ENCODE data around the gene SAMM50.

The SAMM50 gene

DNA sequence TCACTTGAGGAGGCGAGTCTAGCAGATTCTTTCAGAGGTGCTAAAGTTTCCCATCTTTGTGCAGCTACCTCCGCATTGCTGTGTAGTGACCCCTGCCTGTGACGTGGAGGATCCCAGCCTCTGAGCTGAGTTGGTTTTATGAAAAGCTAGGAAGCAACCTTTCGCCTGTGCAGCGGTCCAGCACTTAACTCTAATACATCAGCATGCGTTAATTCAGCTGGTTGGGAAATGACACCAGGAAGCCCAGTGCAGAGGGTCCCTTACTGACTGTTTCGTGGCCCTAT lies 8.9 kb upstream of the SAMM50 start:
- no peak for DNase-seq

DNA sequence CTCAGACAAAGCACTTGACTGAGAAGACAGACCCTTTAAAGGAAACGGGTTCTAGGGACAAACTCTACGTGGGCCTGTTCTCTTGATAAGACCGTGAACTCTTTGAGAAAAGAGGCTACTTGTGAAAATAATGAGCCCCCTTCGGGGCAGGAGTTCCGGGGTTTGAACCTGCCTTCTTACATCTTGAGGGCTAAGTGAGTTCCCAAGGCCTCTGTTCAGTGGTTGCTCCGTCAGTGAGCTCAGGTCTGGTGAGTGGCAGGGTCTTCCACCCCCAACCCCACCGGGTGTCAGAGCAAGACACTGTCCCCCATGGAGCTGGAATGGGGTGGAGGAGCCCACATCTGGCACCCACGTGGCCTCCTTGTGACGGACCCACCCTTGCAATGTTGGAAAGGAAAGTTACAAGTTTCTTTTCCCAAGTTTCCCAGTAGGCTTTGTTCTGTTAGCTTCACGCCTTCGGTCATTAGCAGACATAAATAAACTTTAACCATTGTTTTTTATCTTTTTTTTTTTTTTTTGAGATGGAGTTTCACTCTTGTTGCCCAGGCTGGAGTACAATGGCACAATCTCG lies 6.3 kb upstream of the SAMM50 start:
- no peak for DNase-seq

DNA sequence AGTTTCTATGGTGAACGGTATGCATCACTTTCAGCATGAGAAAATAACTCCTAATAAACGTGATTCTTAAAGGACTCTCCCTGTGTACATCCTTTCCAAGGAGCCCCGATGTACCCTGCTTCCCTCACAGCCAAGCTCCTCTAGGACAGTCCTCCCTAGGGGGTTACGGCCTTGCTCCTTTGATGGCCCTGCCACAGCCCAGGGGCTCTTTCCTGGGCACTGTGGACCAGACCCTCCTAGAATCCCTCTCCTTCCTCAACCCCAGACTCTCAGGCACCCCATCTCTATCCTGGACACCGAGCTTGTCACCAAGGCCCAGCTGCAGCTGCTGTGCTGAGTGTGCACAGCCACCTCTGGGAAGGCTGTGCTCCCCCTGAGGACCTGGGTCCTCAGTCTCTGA lies 3.9 kb upstream of the SAMM50 start:
- DNase-seq = no peak

DNA sequence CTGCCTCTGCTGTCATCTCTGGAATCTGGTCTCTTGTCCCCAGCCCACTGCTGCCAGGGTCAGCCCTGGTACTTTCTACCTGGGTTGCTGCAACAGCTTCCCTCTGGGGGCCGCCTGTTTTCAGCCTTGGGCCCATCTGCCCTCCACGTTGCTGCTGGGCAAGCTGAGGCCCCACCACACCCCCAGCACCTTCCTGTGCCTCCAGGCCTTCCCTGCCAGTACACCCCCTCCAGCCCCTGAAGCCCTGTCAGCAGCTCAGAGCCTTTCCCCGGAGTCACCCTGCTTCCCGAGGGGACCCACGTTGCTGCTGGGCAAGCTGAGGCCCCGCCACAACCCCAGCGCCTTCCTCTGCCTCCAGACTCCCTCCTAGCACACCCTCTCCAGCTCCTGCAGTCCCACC lies 3.3 kb upstream of the SAMM50 start:
- DNase-seq = no peak

DNA sequence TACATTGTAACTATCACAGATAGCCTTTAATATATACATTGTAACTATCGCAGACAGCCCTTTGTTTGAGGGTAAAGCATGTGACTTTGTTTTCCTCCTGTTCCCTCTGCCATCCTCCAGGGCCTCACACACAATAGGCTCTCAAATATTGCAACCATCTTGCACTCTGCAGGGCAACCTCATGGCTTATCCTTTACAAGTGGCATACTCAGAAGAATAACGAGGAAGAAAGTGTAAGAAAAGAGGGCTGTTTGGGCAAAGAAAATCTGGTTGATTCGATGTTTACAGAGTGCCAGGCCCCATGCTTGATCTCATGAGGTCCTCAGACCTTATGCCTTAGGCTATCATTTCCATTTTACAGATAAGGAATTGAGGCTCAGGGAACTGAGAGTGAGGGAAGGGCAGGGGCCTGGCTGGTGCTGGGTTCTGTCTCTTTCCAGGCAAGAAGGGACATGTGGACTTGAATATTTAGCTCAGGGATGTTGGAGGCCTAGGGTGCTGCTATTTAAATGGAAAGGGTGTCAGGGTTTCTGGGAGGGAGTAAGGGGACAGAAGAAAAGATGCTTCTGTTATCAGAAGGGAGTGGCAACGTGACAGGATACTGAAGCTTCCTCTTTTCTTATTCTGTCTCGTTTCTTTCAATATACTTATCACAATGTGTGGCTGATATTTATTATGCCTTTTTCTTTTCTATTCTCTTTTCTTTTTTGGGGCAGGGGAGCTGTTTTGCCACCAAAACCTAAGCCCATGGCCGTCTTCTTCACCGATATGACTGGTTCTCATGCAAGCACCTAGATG lies 1.1 kb upstream of the SAMM50 start:
- DNase-seq = peak; percentile 13

DNA sequence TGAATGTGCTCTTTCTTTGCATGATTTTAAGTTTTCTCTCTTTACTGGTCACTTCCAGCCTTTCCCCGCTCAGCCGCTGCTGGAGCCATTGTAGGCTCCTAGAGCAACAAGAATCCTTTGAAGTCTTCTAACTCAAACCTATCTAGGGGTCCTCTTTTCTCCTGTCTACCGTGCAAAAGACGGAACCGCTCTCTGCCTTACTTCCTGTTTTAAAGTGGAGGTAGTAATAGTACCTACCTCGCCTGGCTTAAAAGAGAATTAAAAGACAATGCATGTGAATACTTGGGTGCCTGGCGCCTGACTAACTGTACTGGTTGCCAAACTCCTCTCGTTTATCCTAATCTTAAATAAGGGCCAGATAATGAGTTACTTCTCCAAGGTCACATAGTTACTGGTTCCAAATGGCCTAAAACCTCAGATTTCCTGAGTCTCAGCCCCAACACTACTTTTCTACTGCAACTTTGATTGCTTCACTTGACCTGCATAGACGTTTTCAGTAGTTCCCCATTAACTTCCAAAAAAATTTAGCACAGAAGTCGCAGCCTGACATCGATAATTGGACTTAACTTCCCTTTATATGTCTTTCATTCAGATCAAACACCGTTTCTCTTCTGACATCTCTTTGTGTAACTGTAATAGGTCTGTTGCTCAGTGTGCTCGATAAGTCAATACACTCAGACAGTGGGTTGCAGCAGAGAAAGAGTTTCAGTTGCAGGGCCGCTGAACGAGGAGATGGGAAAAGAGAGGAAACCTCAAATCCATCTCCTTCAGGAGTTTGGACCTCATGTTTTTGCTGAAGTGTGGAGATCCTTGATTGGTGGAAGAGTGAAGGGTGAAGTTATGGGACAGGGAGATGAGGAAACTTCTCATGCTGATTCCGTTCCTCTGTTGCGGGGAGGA lies 891 bp downstream of the SAMM50 start:
- peak; percentile 49 for DNase-seq

DNA sequence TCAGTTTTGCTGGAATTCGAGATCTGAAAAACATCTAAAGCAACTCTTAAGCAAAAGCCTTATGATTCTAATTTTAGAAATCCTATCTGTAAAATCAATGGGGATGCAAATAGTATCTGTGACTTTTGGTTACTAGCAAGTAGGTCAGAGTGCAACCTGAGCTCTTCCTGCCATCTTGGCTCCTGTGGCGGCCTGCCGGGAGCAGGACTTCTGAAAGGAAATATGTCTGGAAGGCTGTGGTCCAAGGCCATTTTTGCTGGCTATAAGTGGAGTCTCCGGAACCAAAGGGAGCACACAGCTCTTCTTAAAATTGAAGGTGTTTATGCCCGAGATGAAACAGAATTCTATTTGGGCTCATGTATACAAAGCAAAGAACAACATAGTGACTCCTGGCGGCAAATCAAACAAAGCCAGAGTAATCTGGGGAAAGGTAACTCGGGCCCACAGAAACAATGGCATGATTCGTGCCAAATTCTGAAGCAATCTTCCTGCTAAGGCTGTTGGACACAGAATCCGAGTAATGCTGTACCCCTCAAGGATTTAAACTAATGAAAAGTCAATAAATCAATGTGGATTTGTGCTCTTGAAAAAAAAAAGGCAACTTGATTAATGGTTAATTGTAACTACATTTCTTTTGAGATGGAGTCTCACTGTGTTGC lies 1.7 kb downstream of the SAMM50 start:
- no peak for DNase-seq

DNA sequence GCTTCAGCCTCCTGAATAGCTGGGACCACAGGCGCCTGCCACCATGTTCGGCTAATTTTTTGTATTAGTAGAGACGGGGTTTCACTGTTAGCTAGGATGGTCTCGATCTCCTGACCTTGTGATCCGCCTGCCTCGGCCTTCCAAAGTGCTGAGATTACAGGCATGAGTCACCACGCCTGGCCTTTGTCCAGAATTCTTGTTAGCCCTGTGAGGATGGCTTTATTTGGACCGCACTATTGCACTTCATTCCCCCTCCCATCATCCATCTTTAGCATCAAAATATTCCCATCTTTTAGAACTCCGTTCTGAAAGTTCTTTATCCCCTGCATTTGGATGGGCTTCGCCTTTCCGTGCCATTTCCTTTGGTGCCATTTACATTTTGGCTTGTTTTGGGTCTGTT lies 2.6 kb downstream of the SAMM50 start:
- no peak for DNase-seq

DNA sequence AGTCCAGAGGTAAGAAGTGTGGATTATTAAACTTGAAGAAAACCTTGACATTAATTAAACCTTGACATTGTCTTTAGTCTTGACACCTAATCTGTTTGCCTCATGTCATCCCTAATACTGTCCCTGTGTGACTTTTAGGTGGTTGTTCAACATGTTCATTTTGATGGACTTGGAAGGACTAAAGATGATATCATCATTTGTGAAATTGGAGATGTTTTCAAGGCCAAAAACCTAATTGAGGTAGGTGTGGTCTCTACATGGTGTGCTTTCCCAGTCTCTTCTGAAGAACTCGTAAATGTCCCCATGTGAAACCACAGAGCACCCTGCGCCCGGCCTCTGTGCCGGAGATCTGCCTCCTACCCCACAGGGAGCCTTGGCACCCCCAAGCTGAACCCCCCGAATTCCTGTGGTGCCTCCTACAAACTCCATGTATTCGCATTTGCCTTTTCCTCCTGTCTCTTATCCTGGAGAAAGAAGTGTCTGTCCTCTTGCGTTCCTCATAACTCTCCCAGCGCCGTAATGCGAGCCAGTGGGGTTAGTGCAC lies 9.1 kb downstream of the SAMM50 start:
- no peak for DNase-seq

DNA sequence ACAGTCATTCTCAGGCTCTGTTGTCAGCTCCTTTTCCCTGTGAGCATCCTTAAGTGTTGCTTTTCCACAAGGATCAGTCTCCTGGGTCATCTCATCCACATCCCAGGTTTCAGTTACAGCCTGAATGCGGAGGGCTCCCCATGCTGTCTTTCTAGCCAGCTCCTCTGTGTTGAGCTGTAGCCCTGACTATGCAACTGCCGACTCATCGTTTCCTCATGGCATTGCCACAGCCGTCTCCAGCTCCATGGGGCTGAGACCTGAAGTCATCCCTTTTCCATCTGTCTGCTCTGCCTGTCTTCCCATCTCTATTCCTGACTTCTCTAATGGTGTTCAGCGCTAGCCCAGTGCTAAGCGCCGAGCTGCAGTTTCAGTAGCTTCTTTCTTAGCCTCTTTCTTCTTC lies 11.8 kb downstream of the SAMM50 start:
- DNase-seq = no peak

DNA sequence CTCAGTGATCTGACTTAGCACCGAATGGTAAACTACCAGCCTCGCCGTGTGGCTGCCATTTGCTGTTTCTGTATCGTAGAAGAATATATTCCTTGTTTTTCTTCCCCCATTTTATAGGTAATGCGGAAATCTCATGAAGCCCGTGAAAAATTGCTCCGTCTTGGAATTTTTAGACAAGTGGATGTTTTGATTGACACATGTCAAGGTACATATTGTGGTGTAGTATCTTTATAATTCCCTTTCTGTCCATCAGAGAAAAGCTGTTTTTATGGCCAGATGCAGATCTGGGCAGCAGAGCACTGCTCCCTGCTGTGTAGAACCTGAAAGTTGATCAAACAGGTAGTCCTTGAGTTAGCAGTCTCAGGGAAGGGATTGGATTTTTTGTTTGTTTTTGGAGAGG lies 13.4 kb downstream of the SAMM50 start:
- DNase-seq = no peak

DNA sequence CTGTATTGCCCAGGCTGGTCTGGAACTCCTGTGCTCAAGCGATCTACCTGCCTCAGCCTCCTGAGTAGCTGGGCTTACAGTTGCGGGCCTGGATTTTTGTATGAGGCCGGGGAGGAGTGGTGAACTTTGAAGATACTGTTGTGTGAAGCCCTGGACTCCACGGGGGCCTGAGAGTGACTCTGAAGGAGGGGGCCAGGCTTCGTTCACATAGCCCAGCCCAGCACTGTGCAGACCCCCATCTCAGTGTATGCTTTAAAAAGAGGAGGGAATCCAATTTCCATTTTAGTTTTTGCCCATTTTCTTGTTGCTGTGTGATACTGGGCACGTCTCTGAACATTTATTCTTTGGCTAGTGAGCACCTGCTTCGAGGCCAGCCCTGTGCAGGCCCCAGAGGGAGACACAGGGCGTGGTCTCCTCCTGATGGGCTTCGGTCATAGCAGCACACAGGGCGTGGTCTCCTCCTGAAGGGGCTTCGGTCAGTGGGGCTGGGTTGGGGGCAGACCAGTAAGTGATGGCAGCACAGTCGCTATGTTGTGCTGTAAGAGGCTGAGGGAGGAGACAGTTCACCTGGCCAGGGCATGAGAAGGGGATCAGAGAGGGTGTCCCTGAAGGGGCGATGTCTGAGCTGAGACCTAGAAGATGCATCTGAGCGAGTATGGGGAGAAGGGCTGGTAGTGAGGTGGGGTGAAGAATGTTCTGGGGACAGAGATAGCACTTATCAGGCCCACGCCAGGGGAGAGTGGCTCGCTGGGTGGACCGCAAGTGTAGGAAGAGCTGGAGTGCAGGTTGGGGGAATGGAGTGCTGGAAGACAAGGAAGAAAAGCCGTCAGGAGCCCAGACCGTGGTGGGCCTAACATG lies 14.0 kb downstream of the SAMM50 start:
- DNase-seq = no peak

DNA sequence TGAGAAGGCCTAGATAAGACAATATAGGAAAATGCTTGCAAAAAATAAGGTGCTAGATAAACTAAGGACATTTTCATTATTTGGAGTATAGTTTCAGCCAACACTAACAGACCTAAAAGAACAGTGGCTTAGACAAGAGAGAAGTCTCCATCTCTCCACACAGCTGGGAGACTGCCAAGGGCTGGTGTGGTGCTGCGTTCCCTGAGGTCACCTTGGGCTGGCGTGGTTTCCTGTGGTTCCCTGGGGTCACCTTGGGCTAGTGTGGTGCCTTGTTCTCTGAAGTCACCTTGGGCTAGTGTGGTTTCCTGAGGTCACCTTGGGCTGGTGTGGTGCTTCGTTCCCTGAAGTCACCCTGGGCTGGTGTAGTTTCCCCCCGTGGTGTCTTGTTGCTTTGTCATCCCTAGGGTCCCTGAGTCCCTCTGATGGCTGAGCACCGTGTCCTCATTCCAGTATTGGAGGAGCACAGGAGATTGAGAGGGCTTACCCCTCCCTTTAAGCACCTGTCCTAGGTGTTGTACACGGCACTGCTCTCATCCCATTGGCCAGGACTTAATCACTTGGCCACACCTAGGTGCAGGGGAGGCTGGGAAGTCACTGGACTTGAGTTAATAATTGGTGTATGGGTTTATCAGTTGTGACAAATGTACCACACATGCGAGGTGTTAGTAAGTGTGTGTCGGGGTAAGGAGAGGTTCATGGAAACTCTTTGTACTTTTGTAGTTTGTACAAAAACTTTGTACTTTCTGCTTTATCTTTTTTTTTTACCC lies 14.9 kb downstream of the SAMM50 start:
- no peak for DNase-seq

DNA sequence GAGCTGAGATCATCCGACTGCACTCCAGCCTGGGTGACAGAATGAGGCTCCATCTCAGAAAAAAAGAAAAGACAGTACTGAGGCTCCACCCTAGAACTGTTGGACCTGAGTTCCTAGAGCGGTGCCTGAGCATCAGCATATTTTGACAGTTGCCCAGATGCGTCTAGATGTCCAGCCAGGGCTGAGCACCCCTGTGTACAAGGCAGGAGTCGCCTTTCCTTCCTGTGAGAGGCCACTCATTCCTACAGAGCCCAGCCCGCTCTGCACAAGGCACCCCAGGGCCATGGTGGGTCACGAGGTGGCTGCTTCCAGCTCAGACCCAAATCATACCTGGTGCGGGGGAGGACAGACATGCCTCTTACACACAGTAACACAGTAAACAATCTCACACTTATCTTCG lies 15.9 kb downstream of the SAMM50 start:
- no peak for DNase-seq

DNA sequence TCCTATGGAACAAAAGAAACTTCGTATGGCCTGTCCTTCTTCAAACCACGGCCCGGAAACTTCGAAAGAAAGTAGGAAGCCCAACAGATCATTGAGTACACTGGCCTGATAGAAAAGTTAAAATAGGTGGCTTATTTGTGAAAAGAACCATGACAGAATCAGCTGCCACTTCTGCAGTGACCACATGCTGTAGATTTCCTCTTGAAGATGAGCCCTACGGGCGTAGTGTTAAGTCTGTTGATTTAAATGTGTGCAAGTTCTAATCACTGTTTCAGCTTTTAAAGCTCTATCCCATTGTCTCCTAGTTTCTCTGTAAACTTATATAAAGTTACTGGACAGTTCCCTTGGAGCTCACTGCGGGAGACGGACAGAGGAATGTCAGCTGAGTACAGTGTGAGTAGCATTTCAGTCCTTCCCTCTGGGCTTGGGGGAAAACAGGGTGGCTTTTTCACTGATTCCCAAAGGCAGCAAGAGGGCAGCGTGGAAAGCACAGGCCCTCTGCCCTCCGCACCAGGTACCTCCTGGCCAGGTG lies 17.8 kb downstream of the SAMM50 start:
- DNase-seq = no peak

DNA sequence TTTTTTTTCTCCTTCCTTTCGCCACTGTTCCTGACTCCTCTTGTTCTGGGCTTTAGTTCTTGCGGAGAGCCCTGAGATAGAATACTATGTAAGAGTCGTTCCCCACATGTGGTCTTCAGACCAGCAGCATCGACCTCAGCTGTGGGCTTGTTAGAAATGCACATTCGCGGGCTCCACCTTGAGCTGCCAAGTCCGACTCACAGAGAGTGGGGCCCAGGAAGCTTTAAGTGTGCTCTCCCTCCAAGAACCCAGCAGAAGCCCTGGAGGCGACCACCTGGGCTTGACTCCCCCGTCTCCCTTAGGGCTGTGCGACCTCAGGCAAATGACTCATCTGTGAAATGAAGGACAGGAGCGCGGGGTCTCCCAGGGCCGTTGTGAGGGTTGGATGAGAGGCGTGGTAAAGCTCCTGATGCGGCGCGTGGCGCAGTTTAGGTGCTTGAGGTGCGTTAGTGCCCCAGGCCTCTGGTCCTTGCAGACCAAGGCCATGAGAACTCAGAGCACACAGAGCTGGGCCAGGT lies 18.8 kb downstream of the SAMM50 start:
- no peak for DNase-seq

DNA sequence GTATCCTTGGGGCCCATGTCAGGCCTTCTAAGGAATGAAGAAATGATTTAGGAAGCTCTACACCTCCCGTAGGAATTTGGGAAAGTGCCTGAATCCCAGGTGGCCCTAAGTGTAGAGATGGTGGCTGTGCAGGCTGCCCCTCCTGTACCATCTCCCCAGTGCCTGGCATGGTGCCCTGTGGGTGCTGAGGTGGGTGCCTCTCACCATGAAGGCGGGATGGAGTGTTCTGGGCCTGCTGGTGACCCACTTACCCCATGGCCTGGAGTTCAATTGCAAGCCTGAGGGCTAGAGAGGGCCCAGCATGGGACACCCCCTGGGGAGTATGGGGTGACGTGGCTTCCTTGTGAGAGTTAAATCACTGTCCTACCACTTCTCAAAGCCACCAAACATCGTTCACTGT lies 19.8 kb downstream of the SAMM50 start:
- DNase-seq = no peak

DNA sequence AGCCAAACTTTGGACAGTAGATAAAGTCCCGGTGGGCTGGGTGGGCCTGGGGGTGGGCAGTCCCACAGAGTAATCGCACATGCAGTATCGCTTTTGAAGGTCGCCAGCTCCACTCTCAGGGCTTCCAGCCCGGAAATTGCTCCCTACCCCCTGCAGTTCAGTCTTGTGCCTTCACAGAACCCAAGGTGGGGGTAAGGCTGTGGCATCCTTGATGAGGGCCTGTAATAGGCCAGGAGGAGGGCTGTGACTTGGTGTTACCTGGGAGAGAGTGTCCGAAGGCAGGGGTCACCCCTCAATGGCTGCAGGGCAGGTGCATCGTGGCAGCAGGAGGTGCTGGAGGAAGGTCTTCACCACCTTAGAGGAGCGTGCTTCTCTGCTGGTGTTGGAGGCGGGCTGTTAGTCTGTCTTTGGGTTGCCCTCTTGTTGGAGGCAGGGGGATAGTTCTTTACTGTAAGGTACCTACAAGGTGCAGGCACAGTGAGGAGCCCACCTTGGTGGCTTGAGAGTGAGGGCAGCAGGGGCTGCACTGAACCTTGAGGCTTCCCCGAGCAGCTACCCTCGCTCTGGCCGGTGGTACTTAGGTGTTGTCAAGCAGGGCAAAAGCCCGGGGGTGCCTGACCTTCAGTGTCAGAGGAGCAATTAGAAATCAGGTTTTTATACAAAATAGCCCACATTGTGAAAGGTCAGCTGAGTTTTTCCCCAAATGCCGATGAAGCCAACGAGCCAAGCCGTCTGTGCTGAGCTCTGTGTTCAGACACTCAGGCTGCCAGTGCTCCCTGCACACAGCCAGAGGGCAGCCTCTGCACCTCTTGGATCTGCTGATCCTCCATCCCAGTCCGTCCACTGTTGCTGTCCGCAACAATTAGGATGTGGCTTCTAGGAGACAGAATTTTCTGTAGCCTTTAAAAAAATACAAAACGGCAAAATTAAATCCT lies 21.9 kb downstream of the SAMM50 start:
- no peak for DNase-seq

DNA sequence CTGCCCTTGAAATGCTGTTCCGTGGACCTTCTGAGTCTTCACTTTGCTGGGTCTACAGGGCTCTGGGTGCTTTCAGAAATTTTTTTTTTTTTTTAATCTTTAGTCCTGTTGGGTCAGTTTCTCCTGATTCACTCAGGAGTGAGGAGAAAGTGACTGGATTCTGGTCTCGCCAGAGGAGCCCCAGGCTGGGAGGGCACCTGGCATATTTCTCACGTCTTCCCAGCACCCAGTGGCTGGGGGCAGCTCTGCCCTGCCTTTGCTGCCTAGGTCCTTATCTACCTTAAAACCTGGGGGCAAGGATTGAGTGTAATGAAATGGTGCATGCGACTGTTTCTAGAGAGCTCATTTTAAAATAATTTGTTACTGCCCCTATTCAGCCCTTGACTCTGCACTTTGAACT lies 23.3 kb downstream of the SAMM50 start:
- DNase-seq = no peak

DNA sequence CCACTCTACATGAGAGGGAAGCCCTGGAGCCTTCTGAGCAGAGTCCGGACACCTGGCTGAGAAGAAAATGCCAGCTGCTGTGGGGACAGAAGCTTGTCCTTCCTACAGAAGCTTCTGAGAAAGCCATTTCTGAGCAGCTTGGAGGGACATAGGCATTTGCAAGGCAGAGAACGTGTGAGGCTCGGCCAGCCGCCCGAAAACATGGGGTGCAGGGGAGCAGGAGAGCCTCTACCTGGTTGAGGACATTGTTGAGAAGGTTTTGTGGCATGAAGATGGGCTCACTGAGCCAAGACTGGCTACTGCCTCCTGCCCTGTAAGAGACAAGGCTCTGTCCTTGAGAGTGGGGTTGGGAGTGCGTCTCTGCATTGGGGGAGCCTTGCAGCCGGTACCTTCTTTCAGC lies 25.3 kb downstream of the SAMM50 start:
- DNase-seq = no peak
